Activated T-cell treated with anti-CD3 and anti-CD28 coated beads, Interleukin-2, amount 50 U/mL, for 4 hours (primary cell): Measurements from ENCODE around the gene R3HCC1L. TPM values are rescaled to one million over a fixed set of nuclear protein-coding genes. Genes with fewer than 3 reads are reported as not detected.
A peak's percentile ranks its signal among the peaks of the same experiment; 100 is the strongest.
"Not testable (repeated sequence)": the region's sequence is repeated elsewhere in the genome, so short reads cannot be mapped to it uniquely, and the experiment has no call there.

Source experiments
- ATAC-seq, 2 donors: fragments of 200-7000 bp; cut with Tn5 transposase; one replicate each; pipeline ENCODE4 v1.10.0; 2021
- DNase-seq: peaks from one replicate; pipeline ENCODE4 v3.0.0-alpha.2; 2020
- H3K27me3 Mint-ChIP-seq: one replicate; pipeline ENCODE4 v1.8.0; 2021; ENCODE audit warnings: low read depth, mixed read lengths
- H3K36me3 Mint-ChIP-seq: one replicate; pipeline ENCODE4 v1.8.0; 2022; ENCODE audit warnings: mixed read lengths; ENCODE audit not compliant: insufficient read depth
- H3K4me1 Mint-ChIP-seq: one replicate; pipeline ENCODE4 v1.8.0; 2021; ENCODE audit warnings: low read depth, mixed read lengths
- H3K4me3 Mint-ChIP-seq: one replicate; pipeline ENCODE4 v1.8.0; 2021; ENCODE audit warnings: mild to moderate bottlenecking, moderate library complexity, mixed read lengths
- H3K9me3 Mint-ChIP-seq: one replicate; pipeline ENCODE4 v1.8.0; 2021; ENCODE audit warnings: mixed read lengths
- total RNA-seq, 3 donors: library from RNA; stranded (reverse); gene quantifications; one replicate each; pipeline ENCODE4 v1.2.1, GENCODE V29; 2021

Gene R3HCC1L
- total RNA-seq, 3 donors from 2014 or later = 16.8 to 19.6 (median 18.9) TPM

DNA sequence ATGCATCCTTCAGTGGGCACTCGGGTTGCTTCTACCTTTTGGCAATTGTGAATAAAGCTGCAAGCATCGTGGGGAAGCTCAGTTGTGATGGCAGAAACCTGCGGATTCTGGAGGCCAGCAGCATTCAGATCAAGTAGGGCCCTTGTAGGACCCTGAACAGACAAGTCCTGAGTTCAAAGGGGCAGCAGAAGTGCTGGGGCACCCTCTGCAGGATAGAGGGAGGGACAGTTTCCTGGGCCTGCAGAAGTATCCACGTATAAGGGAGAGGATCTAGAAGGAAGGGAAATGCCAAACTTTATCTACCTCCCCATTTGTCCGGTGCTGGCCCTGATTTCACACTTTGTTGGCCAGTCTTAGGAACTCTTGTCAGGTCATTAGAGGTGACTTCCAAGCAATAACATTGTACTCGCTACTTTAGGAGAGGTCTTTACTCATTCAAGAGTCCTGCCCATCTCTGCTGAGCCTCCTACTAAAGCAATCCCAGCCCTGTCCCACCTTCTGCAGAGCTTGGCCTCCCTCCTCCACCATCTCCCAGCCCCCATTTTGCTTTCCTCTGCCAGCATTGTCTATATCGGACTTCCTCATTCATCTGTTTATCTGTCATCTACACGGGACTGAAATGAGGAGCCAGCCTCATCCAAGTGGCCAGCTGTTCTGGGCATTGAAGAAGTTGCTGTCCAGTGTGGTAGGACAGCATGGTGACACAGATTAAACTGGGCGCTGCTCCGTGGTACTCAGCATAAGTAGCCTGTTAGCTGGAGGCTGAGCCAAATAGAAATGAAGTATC, 26.6 kb upstream of the R3HCC1L start:
- H3K4me3 Mint-ChIP-seq = no peak overlapping the region
- H3K4me1 Mint-ChIP-seq = no peaks in the 10 kb centered on the region
- ATAC-seq (no peak), DNase-seq (no peak)
- H3K27me3 Mint-ChIP-seq = peaks cover 18% of the 10 kb centered on the region
- H3K36me3 Mint-ChIP-seq = no peaks in the 10 kb centered on the region
- H3K9me3 Mint-ChIP-seq = no peaks in the 10 kb centered on the region

GRCh38 chr10:98110356-98110755, 24.1 kb upstream of the R3HCC1L start:
- Mint-ChIP-seq H3K4me3 (no peak overlapping the region), H3K36me3 (no peaks in the 10 kb centered on the region), H3K4me1 (no peaks in the 10 kb centered on the region), H3K9me3 (no peaks in the 10 kb centered on the region), H3K27me3 (peaks cover 37% of the 10 kb centered on the region)
- ATAC-seq (no peak), DNase-seq (no peak)

- ATAC-seq = no peak
- Mint-ChIP-seq H3K4me1 (no peaks in the 10 kb centered on the region), H3K27me3 (peaks cover 40% of the 10 kb centered on the region), H3K36me3 (no peaks in the 10 kb centered on the region), H3K4me3 (no peak overlapping the region), H3K9me3 (no peaks in the 10 kb centered on the region)
- no peak for DNase-seq
These were observed 19.2 kb upstream of the R3HCC1L start for GRCh38 chr10:98115031-98115787.

- no peaks in the 10 kb centered on the region for H3K4me1 Mint-ChIP-seq
- no peak for ATAC-seq
- H3K27me3 Mint-ChIP-seq = peaks cover 35% of the 10 kb centered on the region
- H3K9me3 Mint-ChIP-seq = peaks cover 30% of the 10 kb centered on the region
- H3K36me3 Mint-ChIP-seq = peaks cover 4% of the 10 kb centered on the region
- DNase-seq = no peak
- H3K4me3 Mint-ChIP-seq = no peak overlapping the region
These were observed 14.6 kb upstream of the R3HCC1L start for GRCh38 chr10:98119891-98120290.

DNA sequence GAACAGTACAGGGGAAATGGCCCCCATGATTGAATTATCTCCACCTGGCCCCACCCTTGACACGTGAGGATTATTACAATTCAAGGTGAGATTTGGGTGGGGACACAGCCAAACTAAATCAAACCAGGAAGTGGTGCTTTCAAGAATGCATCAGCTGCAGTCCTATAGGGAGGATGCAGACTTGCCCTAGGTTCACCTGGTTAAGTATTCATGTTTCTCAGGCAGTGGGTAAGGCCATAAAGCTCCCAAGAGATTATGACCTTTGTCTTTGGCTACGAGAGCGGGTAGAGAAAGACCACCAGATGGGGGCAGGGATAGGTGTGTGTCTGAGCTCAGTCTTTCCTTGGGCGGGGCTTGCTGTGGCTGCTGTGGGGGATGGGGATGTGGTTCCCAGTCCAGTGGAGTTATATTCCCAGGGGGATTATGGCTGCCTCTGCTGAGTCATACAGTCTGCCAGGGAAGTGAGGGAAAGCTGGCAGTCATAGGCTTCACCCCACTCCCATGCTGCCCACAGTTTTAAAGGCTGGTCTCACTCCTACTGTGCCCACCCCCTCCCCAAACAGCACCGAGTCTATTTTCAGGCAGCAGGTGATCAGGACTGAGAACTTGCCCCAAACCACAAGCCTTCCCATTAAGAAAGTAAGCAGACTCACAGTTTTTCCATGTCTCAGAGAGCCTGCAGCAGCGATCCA, 8.4 kb upstream of the R3HCC1L start:
- DNase-seq (no peak), ATAC-seq (no peak)
- H3K36me3 Mint-ChIP-seq = peaks cover 7% of the 10 kb centered on the region
- H3K4me1 Mint-ChIP-seq = no peaks in the 10 kb centered on the region
- H3K4me3 Mint-ChIP-seq = no peak overlapping the region
- peaks cover 29% of the 10 kb centered on the region for H3K9me3 Mint-ChIP-seq
- peaks cover 31% of the 10 kb centered on the region for H3K27me3 Mint-ChIP-seq

GRCh38 chr10:98128802-98129201, 5.7 kb upstream of the R3HCC1L start:
- ATAC-seq (no peak), DNase-seq (no peak)
- peaks cover 9% of the 10 kb centered on the region for H3K9me3 Mint-ChIP-seq
- H3K27me3 Mint-ChIP-seq = peaks cover 16% of the 10 kb centered on the region
- peaks cover 4% of the 10 kb centered on the region for H3K4me1 Mint-ChIP-seq
- peaks cover 3% of the 10 kb centered on the region for H3K36me3 Mint-ChIP-seq
- no peak overlapping the region for H3K4me3 Mint-ChIP-seq

DNA sequence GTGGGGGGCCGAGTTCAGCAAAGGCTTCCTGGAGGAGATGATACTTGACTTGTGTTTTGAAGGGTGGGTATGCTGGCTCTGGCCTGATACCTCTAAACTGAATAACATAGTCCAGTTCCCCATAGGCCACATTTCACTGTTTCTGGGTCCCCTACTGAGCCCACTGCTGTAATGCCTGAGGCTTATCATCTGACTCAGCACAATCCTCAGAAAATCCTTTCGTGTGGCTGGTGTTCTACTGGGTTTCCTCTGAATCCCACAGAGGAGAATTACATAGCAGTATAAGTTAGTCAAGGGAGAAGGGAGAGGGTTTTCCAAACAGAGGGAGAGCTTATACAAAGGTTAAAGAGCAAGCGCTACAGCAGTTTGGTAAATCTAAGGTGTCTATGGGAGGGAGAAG, 2.8 kb upstream of the R3HCC1L start:
- ATAC-seq = no peak

GRCh38 chr10:98133075-98133752, 1.2 kb upstream of the R3HCC1L start:
- Mint-ChIP-seq H3K4me1 (peaks cover 33% of the 10 kb centered on the region), H3K4me3 (peak overlapping the region; percentile 49)
- not testable (repeated sequence) for DNase-seq, H3K9me3 Mint-ChIP-seq, ATAC-seq, H3K27me3 Mint-ChIP-seq, H3K36me3 Mint-ChIP-seq

More for the DNA sequence above, 2.8 kb upstream of the R3HCC1L start:
- Mint-ChIP-seq H3K27me3 (peaks cover 3% of the 10 kb centered on the region), H3K36me3 (no peaks in the 10 kb centered on the region), H3K4me1 (peaks cover 20% of the 10 kb centered on the region), H3K4me3 (no peak overlapping the region), H3K9me3 (no peaks in the 10 kb centered on the region)
- no peak for DNase-seq

DNA sequence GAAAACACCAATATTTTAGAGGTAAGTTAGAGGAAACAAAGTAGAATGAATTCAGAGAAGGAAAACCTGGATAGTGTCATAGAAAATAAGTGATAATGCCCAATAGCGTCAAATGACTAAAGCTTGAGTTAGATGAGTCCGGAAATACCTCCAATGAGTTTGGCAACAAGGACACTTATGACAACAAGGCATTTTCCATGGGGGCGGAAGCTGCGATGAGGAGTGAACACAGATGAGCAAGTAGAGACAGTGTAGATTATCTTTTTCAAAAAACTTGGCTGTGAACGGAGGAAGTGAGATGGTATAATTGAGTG, 383 bp upstream of the R3HCC1L start:
- ATAC-seq = peak in 1 of 2 donors; percentile 11
- no peaks in the 10 kb centered on the region for H3K9me3 Mint-ChIP-seq
- H3K27me3 Mint-ChIP-seq = no peaks in the 10 kb centered on the region
- H3K4me1 Mint-ChIP-seq = peaks cover 37% of the 10 kb centered on the region
- no peaks in the 10 kb centered on the region for H3K36me3 Mint-ChIP-seq
- no peak for DNase-seq
- H3K4me3 Mint-ChIP-seq = peak overlapping the region; percentile 94

DNA sequence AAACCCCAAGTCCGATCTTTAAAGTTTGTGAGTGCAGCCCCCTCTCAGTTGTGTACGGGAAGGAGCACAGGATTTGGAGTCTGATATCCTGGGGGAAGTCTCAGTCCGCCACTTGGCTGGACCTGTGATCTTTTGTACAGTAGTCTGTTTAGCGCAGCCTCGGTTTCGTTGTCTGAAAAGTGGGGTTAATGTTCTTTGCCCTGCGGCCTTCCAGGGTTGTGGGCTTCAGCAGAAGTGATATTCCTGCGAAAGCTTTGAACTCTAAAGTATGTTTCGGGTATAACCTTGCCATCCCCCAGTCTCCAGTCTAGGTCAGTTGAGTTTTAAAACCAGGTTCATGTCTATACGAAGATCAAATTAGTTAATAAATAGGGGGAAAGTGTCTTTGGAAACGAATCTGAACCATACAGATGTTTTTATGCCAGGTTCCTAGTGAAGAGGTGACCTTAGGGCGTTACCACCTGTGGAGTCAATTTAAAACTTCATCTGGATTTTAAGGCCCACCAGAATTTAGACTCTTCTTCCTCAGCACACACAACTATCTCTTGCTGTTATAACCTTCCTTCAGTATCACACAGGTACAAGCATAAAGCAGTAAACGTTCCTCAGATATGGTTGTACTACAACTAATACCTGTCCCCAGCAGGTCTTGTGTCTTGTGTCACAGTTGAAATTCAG, 904 bp downstream of the R3HCC1L start:
- peak overlapping the region; percentile 94 for H3K4me3 Mint-ChIP-seq
- H3K4me1 Mint-ChIP-seq = peaks cover 47% of the 10 kb centered on the region
- no peaks in the 10 kb centered on the region for H3K27me3 Mint-ChIP-seq
- DNase-seq = no peak
- ATAC-seq = no peak
- H3K36me3 Mint-ChIP-seq = no peaks in the 10 kb centered on the region
- H3K9me3 Mint-ChIP-seq = no peaks in the 10 kb centered on the region

DNA sequence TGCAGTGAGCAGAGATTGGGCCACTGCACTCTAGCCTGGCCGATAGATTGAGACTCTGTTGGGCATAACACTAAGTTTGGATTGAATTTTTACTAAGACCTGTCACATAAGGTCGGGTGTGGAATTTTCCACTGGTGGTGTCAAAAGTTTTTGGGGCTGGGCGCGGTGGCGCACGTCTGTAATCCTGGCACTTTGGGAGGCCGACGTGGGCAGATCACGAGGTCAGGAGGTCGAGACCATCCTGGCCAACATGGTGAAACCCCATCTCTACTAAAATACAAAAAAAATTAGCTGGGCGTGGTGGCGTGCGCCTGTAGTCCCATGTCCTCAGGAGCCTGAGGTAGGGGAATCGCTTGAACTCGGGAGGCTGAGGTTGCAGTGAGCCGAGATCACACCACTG, 2.3 kb downstream of the R3HCC1L start:
- peaks cover 59% of the 10 kb centered on the region for H3K4me1 Mint-ChIP-seq
- DNase-seq, ATAC-seq, H3K4me3 Mint-ChIP-seq, H3K27me3 Mint-ChIP-seq, H3K9me3 Mint-ChIP-seq, H3K36me3 Mint-ChIP-seq: not testable (repeated sequence)

DNA sequence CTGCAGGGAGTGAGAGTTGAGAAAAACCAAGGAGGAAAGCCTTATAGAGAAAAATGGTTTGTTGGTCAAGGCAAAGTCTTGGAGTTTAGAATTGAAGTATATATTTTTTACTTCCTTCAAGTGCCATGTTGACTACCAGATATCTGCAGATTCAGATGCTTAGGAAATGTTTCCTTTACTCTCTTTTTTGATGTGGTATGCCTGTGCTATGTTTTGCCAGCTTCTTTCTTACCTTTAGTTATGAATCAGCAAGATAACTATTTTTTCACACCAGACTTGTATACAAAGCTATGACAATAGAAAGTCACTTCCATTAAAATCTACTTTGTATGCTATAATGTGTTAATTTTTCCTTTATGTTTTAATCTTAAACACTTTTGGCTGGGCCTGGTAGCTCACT, 3.6 kb downstream of the R3HCC1L start:
- no peak for DNase-seq
- ATAC-seq = no peak
- no peak overlapping the region for H3K4me3 Mint-ChIP-seq

DNA sequence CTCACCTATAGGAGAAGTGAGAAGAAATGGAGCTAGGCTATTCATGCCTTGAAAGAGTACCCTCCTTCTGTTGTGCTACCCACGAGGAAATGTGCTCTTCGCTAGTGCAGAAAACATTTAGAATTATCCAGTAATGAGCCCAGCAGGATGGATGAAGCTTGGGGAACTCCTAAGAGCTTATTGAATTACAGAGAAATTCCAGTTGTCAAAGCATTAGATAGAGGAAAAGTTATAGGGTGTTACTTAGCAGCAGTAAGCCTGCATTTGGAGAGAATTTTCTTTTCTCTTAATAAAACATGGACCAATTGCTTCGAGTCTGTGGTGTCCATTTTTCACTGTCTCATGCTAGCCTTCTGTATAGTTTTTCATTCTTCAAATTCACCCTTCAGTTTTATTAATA, 5.0 kb downstream of the R3HCC1L start:
- peaks cover 71% of the 10 kb centered on the region for H3K4me1 Mint-ChIP-seq
- no peak overlapping the region for H3K4me3 Mint-ChIP-seq
- no peaks in the 10 kb centered on the region for H3K27me3 Mint-ChIP-seq
- no peaks in the 10 kb centered on the region for H3K9me3 Mint-ChIP-seq
- ATAC-seq = no peak
- H3K36me3 Mint-ChIP-seq = peaks cover 3% of the 10 kb centered on the region
- no peak for DNase-seq

More for the DNA sequence above, 3.6 kb downstream of the R3HCC1L start:
- Mint-ChIP-seq H3K4me1 (peaks cover 72% of the 10 kb centered on the region), H3K27me3 (no peaks in the 10 kb centered on the region), H3K9me3 (no peaks in the 10 kb centered on the region), H3K36me3 (peaks cover 3% of the 10 kb centered on the region)
